ENCODE measurements around the gene RPL27A. TPM values are rescaled to one million over a fixed set of nuclear protein-coding genes. Genes with fewer than 3 reads are reported as not detected.

RPL27A gene
- total and polyA plus RNA-seq, 2 of the 8 experiments (the other 6 are each of a cell fraction or from before 2014, with no cell fraction given), result 1,756 to 1,777 TPM

DNA sequence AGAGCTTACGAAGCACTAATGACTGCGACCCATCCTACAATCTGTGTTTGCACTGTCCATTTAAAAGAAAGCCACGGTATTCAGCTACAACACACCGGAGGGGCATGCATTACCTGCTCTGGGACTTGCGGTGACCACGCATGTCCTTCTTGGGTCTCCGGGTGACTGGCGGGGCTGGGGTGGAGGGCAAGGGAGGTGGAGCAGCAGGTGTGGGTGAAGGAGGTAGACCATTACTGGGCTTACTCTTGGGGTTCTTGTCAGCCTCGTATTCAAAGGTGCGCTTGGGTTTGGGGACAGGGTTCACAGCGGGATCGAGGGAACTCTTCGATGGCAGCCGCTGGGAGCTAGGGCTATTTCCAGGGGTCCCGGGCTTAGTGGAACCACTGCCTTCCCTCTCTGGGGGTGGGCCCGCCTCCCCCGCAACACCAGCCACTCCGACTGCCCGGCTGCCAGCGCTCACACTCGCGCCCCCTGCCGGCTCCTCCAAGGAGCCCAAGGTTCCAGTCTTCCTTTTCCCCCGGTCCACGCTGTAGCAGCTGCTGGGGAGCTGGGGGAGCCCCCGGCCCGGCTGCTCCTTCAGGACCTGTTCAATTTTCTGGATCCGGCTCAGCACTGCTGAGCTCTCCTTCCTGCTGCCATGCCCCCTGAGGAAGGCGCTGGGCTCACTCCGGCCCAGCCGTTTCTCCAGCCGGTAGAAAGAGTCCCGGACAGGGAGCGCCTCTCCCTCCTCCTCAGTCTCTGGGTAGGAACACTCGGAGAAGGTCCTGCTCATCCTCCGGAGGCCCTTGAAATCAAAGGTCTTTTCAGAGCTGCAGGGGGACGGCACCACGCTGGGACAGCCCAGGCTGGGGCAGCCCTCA, 47.5 kb downstream of the RPL27A start:
- Histone ChIP-seq H3K23ac (ENCODE audit: insufficient read length) (no peak overlapping the region), H2BK15ac (ENCODE audit: low read length) (no peak overlapping the region), H3K4me2 (ENCODE audit: insufficient read depth in 1 of 2, low read depth in 2 of 2, low read length in 2 of 2) (no peak overlapping the region), H3K18ac (ENCODE audit: extremely low read depth, low read length) (no peak overlapping the region), H2BK12ac (ENCODE audit: low read depth, low read length) (no peak overlapping the region), H3K9me3 (ENCODE audit: insufficient read depth in 2 of 2, low read depth in 1 of 2, low read length in 1 of 2) (no peaks in the 10 kb centered on the region), H2BK5ac (ENCODE audit: low read depth, low read length) (no peak overlapping the region), H3K27ac (ENCODE audit: low read depth, low read length) (no peak overlapping the region), H4K91ac (replicated peaks; ENCODE audit: insufficient read length, low read length) (no peak overlapping the region), H3K9ac (replicated peaks in 1 of 4; ENCODE audit: extremely low read depth in 1 of 4, low read depth in 3 of 4, low read length in 3 of 4) (no peak overlapping the region), H3K4ac (replicated peaks; ENCODE audit: insufficient read length, low read depth, low read length) (no peak overlapping the region), H2AFZ (ENCODE audit: low read length) (no peak overlapping the region), H3K4me1 (replicated peaks in 1 of 4; ENCODE audit: control insufficient read depth in 3 of 4, insufficient read depth in 4 of 4, low read length in 3 of 4) (peaks cover 0 to 3% (median 2%) of the 10 kb centered on the region in 4 experiments; a peak in 1 of 7 replicates), H3K36me3 (ENCODE audit: control insufficient read depth in 2 of 4, insufficient read depth in 4 of 4, low read length in 3 of 4) (no peaks in the 10 kb centered on the region), H3K23me2 (ENCODE audit: low read depth, low read length) (no peaks in the 10 kb centered on the region), H2AK5ac (ENCODE audit: low read depth, low read length) (no peak overlapping the region), H4K20me1 (replicated peaks in 1 of 2; ENCODE audit: control insufficient read depth in 1 of 2, insufficient read depth in 2 of 2, low read length in 2 of 2) (no peaks in the 10 kb centered on the region), H3K27me3 (replicated peaks in 1 of 4; ENCODE audit: control insufficient read depth in 3 of 4, extremely low read depth in 1 of 4, insufficient read depth in 3 of 4, low read length in 3 of 4) (no peaks in the 10 kb centered on the region), H4K8ac (ENCODE audit: extremely low read depth, insufficient read depth, low read length) (0 out of 2 replicates have a peak overlapping the region, but pooled peaks have one; percentile 39), H4K5ac (ENCODE audit: insufficient read length, low read depth, low read length) (no peak overlapping the region), H3K4me3 (ENCODE audit: extremely low read depth in 1 of 4, insufficient read depth in 2 of 4, low read depth in 3 of 4, low read length in 4 of 4) (no peak overlapping the region), H2BK120ac (replicated peaks; ENCODE audit: low read depth, low read length) (no peak overlapping the region), H3K14ac (ENCODE audit: insufficient read length) (no peak overlapping the region), H3K79me2 (ENCODE audit: control insufficient read depth in 1 of 2, insufficient read depth in 2 of 2, low read length in 2 of 2) (no peaks in the 10 kb centered on the region), H3K56ac (replicated peaks; ENCODE audit: insufficient read length, low read depth, low read length) (no peak overlapping the region), H2BK20ac (ENCODE audit: low read length) (no peak overlapping the region; the same call in 1 of the 2 replicates), H3K79me1 (ENCODE audit: low read depth, low read length) (no peaks in the 10 kb centered on the region; the same call in 1 of the 2 replicates)
- 95% methylated on average over 35 of the region's 38 CpGs; no CpG with 5 or more reads in 1 of the 2 experiments for WGBS, 2 experiments (ENCODE audit: extremely low coverage in 1 of 2, insufficient coverage in 1 of 2, insufficient read length in 1 of 2, insufficient replicate concordance in 2 of 2, low coverage in 1 of 2, low lambda C conversion rate in 2 of 2, missing lambda C conversion rate in 1 of 2)
- TF ChIP-seq, protein P1, sequence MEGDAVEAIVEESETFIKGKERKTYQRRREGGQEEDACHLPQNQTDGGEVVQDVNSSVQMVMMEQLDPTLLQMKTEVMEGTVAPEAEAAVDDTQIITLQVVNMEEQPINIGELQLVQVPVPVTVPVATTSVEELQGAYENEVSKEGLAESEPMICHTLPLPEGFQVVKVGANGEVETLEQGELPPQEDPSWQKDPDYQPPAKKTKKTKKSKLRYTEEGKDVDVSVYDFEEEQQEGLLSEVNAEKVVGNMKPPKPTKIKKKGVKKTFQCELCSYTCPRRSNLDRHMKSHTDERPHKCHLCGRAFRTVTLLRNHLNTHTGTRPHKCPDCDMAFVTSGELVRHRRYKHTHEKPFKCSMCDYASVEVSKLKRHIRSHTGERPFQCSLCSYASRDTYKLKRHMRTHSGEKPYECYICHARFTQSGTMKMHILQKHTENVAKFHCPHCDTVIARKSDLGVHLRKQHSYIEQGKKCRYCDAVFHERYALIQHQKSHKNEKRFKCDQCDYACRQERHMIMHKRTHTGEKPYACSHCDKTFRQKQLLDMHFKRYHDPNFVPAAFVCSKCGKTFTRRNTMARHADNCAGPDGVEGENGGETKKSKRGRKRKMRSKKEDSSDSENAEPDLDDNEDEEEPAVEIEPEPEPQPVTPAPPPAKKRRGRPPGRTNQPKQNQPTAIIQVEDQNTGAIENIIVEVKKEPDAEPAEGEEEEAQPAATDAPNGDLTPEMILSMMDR (IDR thresholded peaks at IDR 0.05; ENCODE audit: control extremely low read depth in 1 of 3, insufficient read depth in 1 of 3, low read depth in 1 of 3, low read length in 3 of 3), result peak in 2 of 3 experiments; percentile 4 to 6; a peak in 1 of 4 replicates
- TF ChIP-seq, protein P2, sequence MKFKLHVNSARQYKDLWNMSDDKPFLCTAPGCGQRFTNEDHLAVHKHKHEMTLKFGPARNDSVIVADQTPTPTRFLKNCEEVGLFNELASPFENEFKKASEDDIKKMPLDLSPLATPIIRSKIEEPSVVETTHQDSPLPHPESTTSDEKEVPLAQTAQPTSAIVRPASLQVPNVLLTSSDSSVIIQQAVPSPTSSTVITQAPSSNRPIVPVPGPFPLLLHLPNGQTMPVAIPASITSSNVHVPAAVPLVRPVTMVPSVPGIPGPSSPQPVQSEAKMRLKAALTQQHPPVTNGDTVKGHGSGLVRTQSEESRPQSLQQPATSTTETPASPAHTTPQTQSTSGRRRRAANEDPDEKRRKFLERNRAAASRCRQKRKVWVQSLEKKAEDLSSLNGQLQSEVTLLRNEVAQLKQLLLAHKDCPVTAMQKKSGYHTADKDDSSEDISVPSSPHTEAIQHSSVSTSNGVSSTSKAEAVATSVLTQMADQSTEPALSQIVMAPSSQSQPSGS (IDR thresholded peaks at IDR 0.05; ENCODE audit: low read length), result no peak
- peak in 1 of 2 experiments; percentile 23; a peak in 1 of 4 replicates for TF ChIP-seq RAD21 (IDR thresholded peaks at IDR 0.05 in 1 of 2, conservative IDR thresholded peaks at IDR 0.05 in 1 of 2; ENCODE audit: low read depth in 2 of 2, low read length in 2 of 2)
- FAIRE-seq (no peak), DNase-seq (ENCODE audit: low read depth in 1 of 2, low spot score in 2 of 2) (no peak)
- ChIA-PET CTCF (ENCODE audit: partially characterized antibody) (interaction anchor here (0.7 to 3.0 kb wide), 17 partner anchors 9 to 318 kb away, joined by 3 to 12 read pairs (median 4); no protein-coding TSS in a partner anchor), POLR2A (ENCODE audit: partially characterized antibody) (interaction anchor here (1.1 to 2.0 kb wide), 4 partner anchors 9 to 46 kb away, joined by 3 to 7 read pairs (median 4); no protein-coding TSS in a partner anchor)

All from H1 (cell line).